ENCODE measurements around the gene RAB23. TPM values are rescaled to one million over a fixed set of nuclear protein-coding genes. Genes with fewer than 3 reads are reported as not detected.

Gene RAB23
- total RNA-seq, 4 donors from 2014 or later = 57.8 to 102 (median 70.3) TPM

DNA sequence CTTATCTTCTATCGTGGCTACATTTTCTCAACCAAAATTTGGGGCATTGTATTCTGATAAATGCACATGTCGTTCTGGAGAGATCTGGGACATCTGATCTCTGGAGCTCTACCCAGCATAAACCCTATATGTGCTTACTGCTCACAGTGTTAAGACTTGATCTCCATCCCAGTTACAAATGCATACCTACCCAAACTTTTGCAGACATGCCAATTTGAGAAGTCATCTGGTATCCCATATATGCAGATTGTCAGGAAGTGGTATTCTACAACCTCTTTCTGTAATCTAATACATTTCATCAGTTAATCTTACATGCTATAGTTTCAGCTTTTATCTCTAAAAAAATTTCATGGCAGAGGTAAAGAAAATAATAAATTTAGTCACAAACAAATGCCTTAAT is 38.8 kb downstream of the RAB23 start:
- Histone ChIP-seq H3K36me3 (peaks cover 5 to 40% (median 28%) of the 10 kb centered on the region in 4 donors), H3K27me3 (no peaks in the 10 kb centered on the region), H3K4me1 (peaks cover 27 to 49% (median 45%) of the 10 kb centered on the region in 4 donors), H3K4me3 (no peak overlapping the region), H3K27ac (replicated peaks in 1 of 4) (peak overlapping the region; percentile 61 to 96 (median 93)), H3K9me3 (no peaks in the 10 kb centered on the region)
- DNase-seq (ENCODE audit: extremely low spot score) = no peak
- intact Hi-C loops (cut with DNase I) = no loop called here
- TF ChIP-seq, protein P1, sequence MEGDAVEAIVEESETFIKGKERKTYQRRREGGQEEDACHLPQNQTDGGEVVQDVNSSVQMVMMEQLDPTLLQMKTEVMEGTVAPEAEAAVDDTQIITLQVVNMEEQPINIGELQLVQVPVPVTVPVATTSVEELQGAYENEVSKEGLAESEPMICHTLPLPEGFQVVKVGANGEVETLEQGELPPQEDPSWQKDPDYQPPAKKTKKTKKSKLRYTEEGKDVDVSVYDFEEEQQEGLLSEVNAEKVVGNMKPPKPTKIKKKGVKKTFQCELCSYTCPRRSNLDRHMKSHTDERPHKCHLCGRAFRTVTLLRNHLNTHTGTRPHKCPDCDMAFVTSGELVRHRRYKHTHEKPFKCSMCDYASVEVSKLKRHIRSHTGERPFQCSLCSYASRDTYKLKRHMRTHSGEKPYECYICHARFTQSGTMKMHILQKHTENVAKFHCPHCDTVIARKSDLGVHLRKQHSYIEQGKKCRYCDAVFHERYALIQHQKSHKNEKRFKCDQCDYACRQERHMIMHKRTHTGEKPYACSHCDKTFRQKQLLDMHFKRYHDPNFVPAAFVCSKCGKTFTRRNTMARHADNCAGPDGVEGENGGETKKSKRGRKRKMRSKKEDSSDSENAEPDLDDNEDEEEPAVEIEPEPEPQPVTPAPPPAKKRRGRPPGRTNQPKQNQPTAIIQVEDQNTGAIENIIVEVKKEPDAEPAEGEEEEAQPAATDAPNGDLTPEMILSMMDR (IDR thresholded peaks at IDR 0.05) = no peak
- no peak for TF ChIP-seq POLR2AphosphoS5 (IDR thresholded peaks at IDR 0.05)
- TF ChIP-seq POLR2A (IDR thresholded peaks at IDR 0.05; ENCODE audit: low read depth) = no peak
- no peak for TF ChIP-seq EP300 (IDR thresholded peaks at IDR 0.05)
- 65% methylated on average over 2 of the region's 2 CpGs for WGBS

DNA sequence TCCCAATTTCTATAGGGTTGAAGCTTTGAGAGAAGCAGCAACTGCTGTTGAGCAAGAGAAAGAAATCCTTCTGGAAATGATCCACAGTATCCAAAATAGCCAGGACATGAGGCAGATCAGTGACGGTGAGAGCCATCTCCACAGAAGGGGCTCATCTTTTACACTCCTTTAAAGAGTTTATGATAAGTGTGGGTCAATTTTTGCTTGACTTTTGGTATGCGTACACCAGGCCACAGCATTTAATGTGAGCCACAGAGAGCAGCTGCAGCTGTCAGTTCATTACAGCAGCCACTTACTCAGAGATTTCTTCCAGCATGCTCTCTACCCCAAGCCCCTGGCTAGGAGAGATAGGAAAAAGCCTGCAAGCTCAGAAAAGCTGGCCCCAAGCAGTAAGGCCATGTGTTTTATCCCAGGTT is 40.1 kb downstream of the RAB23 start:
- DNase-seq (ENCODE audit: extremely low spot score) = no peak
- Histone ChIP-seq H3K36me3 (peaks cover 5 to 40% (median 28%) of the 10 kb centered on the region in 4 donors), H3K4me3 (no peak overlapping the region), H3K27me3 (no peaks in the 10 kb centered on the region), H3K4me1 (peaks cover 32 to 60% (median 57%) of the 10 kb centered on the region in 4 donors), H3K9me3 (no peaks in the 10 kb centered on the region), H3K27ac (replicated peaks in 1 of 4) (peak overlapping the region; percentile 61 to 96 (median 93))
- TF ChIP-seq POLR2A (IDR thresholded peaks at IDR 0.05; ENCODE audit: low read depth) (no peak), POLR2AphosphoS5 (IDR thresholded peaks at IDR 0.05) (peak; percentile 29 to 47), EP300 (IDR thresholded peaks at IDR 0.05) (no peak)
- TF ChIP-seq, protein P1 (IDR thresholded peaks at IDR 0.05) = no peak
- 38% methylated on average over 2 of the region's 2 CpGs for WGBS
- intact Hi-C loops (cut with DNase I) = no loop called here

DNA sequence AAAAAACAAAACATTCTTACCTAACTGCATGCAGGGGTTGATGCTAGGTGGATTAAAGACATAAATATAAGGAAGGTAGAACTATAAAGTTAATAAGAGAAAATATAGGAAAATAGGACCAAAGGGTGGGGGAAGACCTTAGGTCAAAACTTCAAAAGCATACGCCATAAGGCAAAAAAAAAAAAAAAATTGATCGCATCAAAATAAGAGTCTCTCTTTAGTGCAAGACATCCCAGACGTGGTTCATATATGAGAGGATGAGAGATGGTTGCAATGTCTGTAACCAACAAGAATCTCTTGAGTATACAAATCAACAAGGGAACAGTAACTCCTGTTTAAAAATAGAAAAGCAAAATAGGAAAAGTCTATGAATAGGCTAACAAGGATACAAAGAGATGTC is 41.5 kb downstream of the RAB23 start:
- no peak for DNase-seq (ENCODE audit: extremely low spot score)
- TF ChIP-seq POLR2A (IDR thresholded peaks at IDR 0.05; ENCODE audit: low read depth) = no peak
- no peak for TF ChIP-seq EP300 (IDR thresholded peaks at IDR 0.05)
- TF ChIP-seq, protein P1 (IDR thresholded peaks at IDR 0.05) = no peak
- no peak for TF ChIP-seq POLR2AphosphoS5 (IDR thresholded peaks at IDR 0.05)
- no peaks in the 10 kb centered on the region for H3K27me3 ChIP-seq
- 69% methylated on average over 3 of the region's 3 CpGs for WGBS
- intact Hi-C loops (cut with DNase I) = no loop called here
- H3K27ac ChIP-seq (replicated peaks in 1 of 4) = peak overlapping the region; percentile 61 to 96 (median 93)
- H3K36me3 ChIP-seq = peaks cover 5 to 32% (median 24%) of the 10 kb centered on the region in 4 donors
- H3K4me1 ChIP-seq = peaks cover 40 to 74% (median 71%) of the 10 kb centered on the region in 4 donors
- H3K9me3 ChIP-seq = no peaks in the 10 kb centered on the region
- H3K4me3 ChIP-seq = no peak overlapping the region

DNA sequence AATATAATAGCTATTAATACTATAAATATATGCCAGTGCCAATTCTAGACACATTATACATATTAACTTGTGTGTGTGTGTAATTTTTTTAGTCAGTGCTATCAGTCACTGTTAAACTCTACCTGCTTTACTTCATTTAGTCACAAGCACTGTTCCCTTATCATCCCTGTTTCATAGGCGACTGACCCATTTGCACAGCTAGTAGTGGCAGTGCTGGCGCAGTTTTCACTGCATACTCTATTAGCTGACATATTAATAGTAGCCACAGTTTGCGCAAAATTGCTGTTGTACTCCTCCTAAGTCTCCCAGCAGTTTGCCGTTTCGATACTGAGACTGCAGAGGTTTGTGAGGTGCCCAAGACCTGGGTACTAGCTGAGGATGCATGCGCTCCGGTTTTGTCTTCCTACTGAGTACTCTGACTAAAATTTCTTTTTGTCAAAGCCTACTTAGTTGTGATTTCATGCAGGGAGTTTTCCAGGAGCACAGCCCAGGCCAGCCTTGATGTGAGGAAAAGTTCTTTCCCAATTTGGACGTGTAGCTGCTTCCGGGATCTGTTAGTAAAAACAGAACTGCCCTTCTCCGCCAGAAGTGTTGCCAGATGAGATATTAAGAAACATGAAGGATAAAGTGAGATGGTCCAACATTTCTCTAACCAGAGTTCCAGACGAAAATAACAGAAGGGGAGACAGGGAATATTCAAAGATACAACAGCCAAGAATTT is 44.4 kb downstream of the RAB23 start:
- H3K27ac ChIP-seq (replicated peaks in 1 of 4) = peak overlapping the region; percentile 90 to 96 (median 96)
- no peaks in the 10 kb centered on the region for H3K9me3 ChIP-seq
- intact Hi-C loops (cut with DNase I) = loop anchor here (10.0 kb wide), 1 partner anchor 283 kb away; no protein-coding TSS in a partner anchor
- H3K4me3 ChIP-seq = peak overlapping the region; percentile 25 to 38 (median 32)
- DNase-seq (ENCODE audit: extremely low spot score) = no peak
- H3K4me1 ChIP-seq = peaks cover 45 to 85% (median 81%) of the 10 kb centered on the region in 4 donors
- no peaks in the 10 kb centered on the region for H3K27me3 ChIP-seq
- TF ChIP-seq, protein P1 (IDR thresholded peaks at IDR 0.05) = no peak
- peak; percentile 71 to 74 for TF ChIP-seq POLR2AphosphoS5 (IDR thresholded peaks at IDR 0.05)
- 44% methylated on average over 11 of the region's 11 CpGs for WGBS
- H3K36me3 ChIP-seq = peaks cover 1 to 8% (median 3%) of the 10 kb centered on the region in 4 donors
